ENCODE measurements around the gene ADCY2. TPM values are rescaled to one million over a fixed set of nuclear protein-coding genes. Genes with fewer than 3 reads are reported as not detected.

Gene ADCY2
- total and polyA plus RNA-seq, 9 of the 15 experiments (the other 6 are each of a cell fraction or from before 2014, with no cell fraction given), result 0.01 to 0.15 (median 0.03) TPM; not detected in 5

GRCh38 chr5:7445068-7445467, 49.1 kb downstream of the ADCY2 start (continued):
- TF ChIP-seq CBX8 (IDR thresholded peaks at IDR 0.05; ENCODE audit: borderline replicate concordance, extremely low read depth, low read depth, low read length, poor library complexity, severe bottlenecking) (no peak), CLOCK (CRISPR knock-in tag; IDR thresholded peaks at IDR 0.05; ENCODE audit: borderline replicate concordance) (no peak), CSDE1 (IDR thresholded peaks at IDR 0.05) (no peak)

GRCh38 chr5:7445831-7446230, 49.9 kb downstream of the ADCY2 start:
- H3K36me3 ChIP-seq (ENCODE audit: control insufficient read depth, insufficient read depth, low read length), result no peaks in the 10 kb centered on the region
- H3K4me3 ChIP-seq, result no peak overlapping the region
- 0% methylated on average over 2 of the region's 2 CpGs for WGBS (ENCODE audit: insufficient coverage, low coverage, missing lambda C conversion rate)
- DNase-seq (ENCODE audit: extremely low read depth in 1 of 4, low spot score in 3 of 4) (no peak), FAIRE-seq (no peak), ATAC-seq (no peak)
- H3K9me3 ChIP-seq (replicated peaks; ENCODE audit: control insufficient read depth, insufficient read depth, low read depth, low read length), result no peaks in the 10 kb centered on the region
- intact Hi-C loops (cut with micrococcal nuclease), result no loop called here
- H3K79me2 ChIP-seq (ENCODE audit: control insufficient read depth, insufficient read depth, low read length), result no peaks in the 10 kb centered on the region
- no peak overlapping the region for H3K27ac ChIP-seq (ENCODE audit: extremely low read depth, low read depth, low read length)
- TF ChIP-seq ZNF133 (CRISPR knock-in tag; IDR thresholded peaks at IDR 0.05) (no peak), ETV5 (CRISPR knock-in tag; IDR thresholded peaks at IDR 0.05; ENCODE audit: low read depth) (no peak), GABPA (tag; conservative IDR thresholded peaks at IDR 0.05; ENCODE audit: low read depth) (no peak), HNRNPUL1 (IDR thresholded peaks at IDR 0.05; ENCODE audit: low read length) (no peak), ZBTB9 (CRISPR knock-in tag; IDR thresholded peaks at IDR 0.05) (no peak), HNRNPL (IDR thresholded peaks at IDR 0.05; ENCODE audit: low read depth, low read length) (no peak), TEAD4 (IDR thresholded peaks at IDR 0.05; ENCODE audit: low read length) (no peak), TEAD4 (CRISPR knock-in tag; IDR thresholded peaks at IDR 0.05; ENCODE audit: borderline replicate concordance) (no peak), TFAM (CRISPR knock-in tag; conservative IDR thresholded peaks at IDR 0.05) (no peak)
- no peaks in the 10 kb centered on the region for H3K27me3 ChIP-seq (ENCODE audit: control insufficient read depth in 2 of 2, insufficient read depth in 2 of 2, low read length in 2 of 2)
- H4K20me1 ChIP-seq (replicated peaks; ENCODE audit: control insufficient read depth, insufficient read depth, low read length), result no peaks in the 10 kb centered on the region
- POLR2A ChIA-PET, result no interaction called here
- in situ Hi-C loops (cut with MboI), result no loop called here
- H3K4me1 ChIP-seq (replicated peaks in 1 of 2; ENCODE audit: control insufficient read depth in 2 of 2, insufficient read depth in 2 of 2, low read length in 2 of 2), result no peaks in the 10 kb centered on the region
- no peaks in the 10 kb centered on the region for H3K9me1 ChIP-seq (ENCODE audit: control insufficient read depth, insufficient read depth, low read length)
- BruUV-seq (replicated peaks), result no TSS peak
- H3K4me2 ChIP-seq (ENCODE audit: insufficient read depth, low read length), result no peak overlapping the region
- CTCF ChIA-PET (ENCODE audit: low intra/inter-chr PET ratio), result no interaction called here
- no peak overlapping the region for H2AFZ ChIP-seq (ENCODE audit: low read depth, low read length)
- no peak overlapping the region for H3K9ac ChIP-seq (ENCODE audit: insufficient read depth in 1 of 2, low read depth in 2 of 2, low read length in 2 of 2)

Measured in K562 (cell line).